Measurements from ENCODE around the gene CEBPG.

CEBPG gene

GRCh38 chr19:33428627-33429125, 55.2 kb downstream of the CEBPG start:
- no peak overlapping the region for H3K27ac ChIP-seq (ENCODE audit: poor library complexity, severe bottlenecking)
- no peak for TF ChIP-seq CTCF (IDR thresholded peaks at IDR 0.05; ENCODE audit: poor library complexity, severe bottlenecking)
- no peaks in the 10 kb centered on the region for H3K4me1 ChIP-seq (ENCODE audit: insufficient read depth, poor library complexity, severe bottlenecking)
- ATAC-seq (ENCODE audit: low read depth) (no peak), DNase-seq (ENCODE audit: low spot score) (no peak)
- no peaks in the 10 kb centered on the region for H3K9me3 ChIP-seq (ENCODE audit: severe bottlenecking)
- no peak overlapping the region for H3K4me3 ChIP-seq (ENCODE audit: severe bottlenecking)
- no peaks in the 10 kb centered on the region for H3K27me3 ChIP-seq (ENCODE audit: insufficient read depth, poor library complexity, severe bottlenecking)
- no peaks in the 10 kb centered on the region for H3K36me3 ChIP-seq (ENCODE audit: low read depth)

- Histone ChIP-seq H3K4me1 (ENCODE audit: insufficient read depth, poor library complexity, severe bottlenecking) (no peaks in the 10 kb centered on the region), H3K36me3 (ENCODE audit: low read depth) (no peaks in the 10 kb centered on the region), H3K9me3 (ENCODE audit: severe bottlenecking) (no peaks in the 10 kb centered on the region), H3K27me3 (ENCODE audit: insufficient read depth, poor library complexity, severe bottlenecking) (no peaks in the 10 kb centered on the region), H3K27ac (ENCODE audit: poor library complexity, severe bottlenecking) (no peak overlapping the region), H3K4me3 (ENCODE audit: severe bottlenecking) (no peak overlapping the region)
- ATAC-seq (ENCODE audit: low read depth): no peak
- peak; percentile 29 for DNase-seq (ENCODE audit: low spot score)
- TF ChIP-seq CTCF (IDR thresholded peaks at IDR 0.05; ENCODE audit: poor library complexity, severe bottlenecking): no peak
Measured at GRCh38 chr19:33429891-33430673, 56.6 kb downstream of the CEBPG start.

GRCh38 chr19:33430674-33431277, 57.3 kb downstream of the CEBPG start:
- ATAC-seq (ENCODE audit: low read depth): peak; percentile 89
- peak; percentile 42 for DNase-seq (ENCODE audit: low spot score)
- Histone ChIP-seq H3K4me3 (ENCODE audit: severe bottlenecking) (no peak overlapping the region), H3K27ac (ENCODE audit: poor library complexity, severe bottlenecking) (no peak overlapping the region), H3K9me3 (ENCODE audit: severe bottlenecking) (no peaks in the 10 kb centered on the region), H3K36me3 (ENCODE audit: low read depth) (no peaks in the 10 kb centered on the region), H3K27me3 (ENCODE audit: insufficient read depth, poor library complexity, severe bottlenecking) (no peaks in the 10 kb centered on the region), H3K4me1 (ENCODE audit: insufficient read depth, poor library complexity, severe bottlenecking) (no peaks in the 10 kb centered on the region)
- peak; percentile 89 for TF ChIP-seq CTCF (IDR thresholded peaks at IDR 0.05; ENCODE audit: poor library complexity, severe bottlenecking)

GRCh38 chr19:33432015-33432414, 58.5 kb downstream of the CEBPG start:
- H3K27ac ChIP-seq (ENCODE audit: poor library complexity, severe bottlenecking): no peak overlapping the region
- no peak for TF ChIP-seq CTCF (IDR thresholded peaks at IDR 0.05; ENCODE audit: poor library complexity, severe bottlenecking)
- no peaks in the 10 kb centered on the region for H3K9me3 ChIP-seq (ENCODE audit: severe bottlenecking)
- DNase-seq (ENCODE audit: low spot score) (no peak), ATAC-seq (ENCODE audit: low read depth) (no peak)
- no peaks in the 10 kb centered on the region for H3K4me1 ChIP-seq (ENCODE audit: insufficient read depth, poor library complexity, severe bottlenecking)
- no peak overlapping the region for H3K4me3 ChIP-seq (ENCODE audit: severe bottlenecking)
- no peaks in the 10 kb centered on the region for H3K36me3 ChIP-seq (ENCODE audit: low read depth)
- no peaks in the 10 kb centered on the region for H3K27me3 ChIP-seq (ENCODE audit: insufficient read depth, poor library complexity, severe bottlenecking)

Data from RWPE2 (cell line).